Measurements from ENCODE around the gene TNFAIP8. TPM values are rescaled to one million over a fixed set of nuclear protein-coding genes. Genes with fewer than 3 reads are reported as not detected.

TNFAIP8 gene
- total RNA-seq, 1 experiment from 2014 or later = 7.3 TPM

- Histone ChIP-seq H3K14ac (ENCODE audit: insufficient read depth, low read length) (no peak overlapping the region), H3K4ac (ENCODE audit: low read depth, low read length) (no peak overlapping the region), H3K4me1 (ENCODE audit: insufficient read depth, low read length) (peaks cover 7% of the 10 kb centered on the region; the same call in 1 of the 2 replicates), H4K91ac (ENCODE audit: insufficient read length, low read depth, low read length) (no peak overlapping the region), H2BK5ac (ENCODE audit: insufficient read length, low read length) (no peak overlapping the region), H3K4me2 (ENCODE audit: insufficient read depth, insufficient read length, low read length) (no peak overlapping the region), H3K23me2 (ENCODE audit: insufficient read length, low read depth, low read length, poor library complexity, severe bottlenecking) (no peaks in the 10 kb centered on the region), H3K56ac (ENCODE audit: insufficient read length, low read depth, low read length) (no peak overlapping the region), H4K8ac (replicated peaks; ENCODE audit: insufficient read length, low read depth, low read length) (no peak overlapping the region), H2BK20ac (ENCODE audit: low read depth, low read length, poor library complexity, severe bottlenecking) (no peak overlapping the region), H3T11ph (ENCODE audit: low read length) (no peak overlapping the region), H3K79me1 (ENCODE audit: insufficient read depth, low read depth, low read length, poor library complexity, severe bottlenecking) (no peaks in the 10 kb centered on the region), H2BK120ac (ENCODE audit: low read depth, low read length, poor library complexity, severe bottlenecking) (no peak overlapping the region), H2BK12ac (ENCODE audit: insufficient read length, low read depth, low read length) (no peak overlapping the region), H2AK5ac (ENCODE audit: insufficient read length, low read length) (no peak overlapping the region), H3K27me3 (ENCODE audit: insufficient read depth, low read length) (no peaks in the 10 kb centered on the region), H3K9me3 (ENCODE audit: control insufficient read depth, low read depth, low read length) (no peaks in the 10 kb centered on the region), H3K18ac (ENCODE audit: insufficient read length, low read depth, low read length) (no peak overlapping the region), H2AFZ (ENCODE audit: low read length) (no peak overlapping the region), H4K5ac (ENCODE audit: insufficient read length, low read depth, low read length) (no peak overlapping the region), H3K79me2 (ENCODE audit: insufficient read depth, low read length) (no peaks in the 10 kb centered on the region), H3K23ac (ENCODE audit: insufficient read length, low read depth, low read length) (no peak overlapping the region), H3K9ac (ENCODE audit: extremely low read depth, insufficient read length, low read length) (no peak overlapping the region), H2BK15ac (ENCODE audit: low read depth, low read length) (no peak overlapping the region), H4K20me1 (ENCODE audit: control insufficient read depth, insufficient read depth, insufficient read length) (no peaks in the 10 kb centered on the region), H3K27ac (ENCODE audit: insufficient read length, low read depth, low read length) (no peak overlapping the region)
- no peaks in the 10 kb centered on the region; a peak in 2 of 7 replicates for H3K36me3 Mint-ChIP-seq (ENCODE audit: insufficient read depth in 1 of 3, low read depth in 3 of 3)
- H3K4me3 Mint-ChIP-seq = no peak overlapping the region
- TF ChIP-seq CTCF (conservative IDR thresholded peaks at IDR 0.05) = no peak
- H3K9me3 Mint-ChIP-seq = peaks cover 0 to 3% of the 10 kb centered on the region in 2 experiments; a peak in 1 of 5 replicates
- no peak overlapping the region; a peak in 1 of 7 replicates for H3K27ac Mint-ChIP-seq
- no peaks in the 10 kb centered on the region for H3K27me3 Mint-ChIP-seq (ENCODE audit: low read depth)
- peaks cover 13 to 21% of the 10 kb centered on the region in 2 experiments for H3K4me1 Mint-ChIP-seq
- no CpG with 5 or more reads among the region's 5 CpGs for WGBS (ENCODE audit: extremely low coverage, insufficient read length, low lambda C conversion rate)
- no peak for DNase-seq
Measured at GRCh38 chr5:119417891-119418605, 62.2 kb downstream of the TNFAIP8 start.

All from H9 (cell line).